GM12878 (cell line): ENCODE measurements around the gene SACS. TPM values are rescaled to one million over a fixed set of nuclear protein-coding genes. Genes with fewer than 3 reads are reported as not detected.

Source experiments
- ATAC-seq: fragments of 200-7000 bp; cut with Tn5 transposase; 3 replicates; pipeline ENCODE4 v1.9.1; 2020; ENCODE audit warnings: mild to moderate bottlenecking, moderate library complexity
- BruUV-seq: library from RNA; stranded (reverse); fragments of 400-500 nt; replicated peaks from 2 replicates; lab custom pipeline; 2021; lab: Mats Ljungman, UMichigan
- CTCF ChIA-PET: fragments of 300-600 bp; sonication (Branson Sonifier 250); formaldehyde crosslinking; extraction: SDS; loops from one replicate; lab custom pipeline; 2021; ENCODE audit warnings: inconsistent platforms; lab: Yijun Ruan, JAX
- POLR2A ChIA-PET: fragments of 350-600 bp; formaldehyde crosslinking; extraction: SDS; loops from one replicate; lab custom pipeline; 2021; ENCODE audit warnings: inconsistent platforms; lab: Charles Lee
- RAD21 ChIA-PET: fragments of 300-600 bp; sonication (Branson Sonifier 250); formaldehyde crosslinking; loops from one replicate; lab custom pipeline; 2023; ENCODE audit warnings: antibody characterized with exemption; ENCODE audit not compliant: unreplicated experiment; lab: Charles Lee
- SMC1A ChIA-PET: fragments of 300-600 bp; sonication (Branson Sonifier 250); formaldehyde crosslinking; loops from one replicate; lab custom pipeline; 2023; ENCODE audit not compliant: unreplicated experiment, uncharacterized antibody; lab: Charles Lee
- DNase-seq: peaks from one replicate; pipeline ENCODE4 v3.0.0-alpha.2; 2011; ENCODE audit warnings: low read depth, low spot score
- FAIRE-seq: peaks from 3 replicates; lab custom pipeline; 2011; peaks lifted over from hg19 to GRCh38; lab: Jason Lieb, UNC
- H2AFZ ChIP-seq: 2 replicates; pipeline ENCODE4 v1.6.0; 2011; ENCODE audit warnings: low read depth, low read length, control low read depth; ENCODE audit not compliant: control insufficient read depth
- H3K27ac ChIP-seq: 2 replicates; pipeline ENCODE4 v1.5.1; 2011; ENCODE audit warnings: control low read depth; ENCODE audit not compliant: control insufficient read depth, insufficient read depth
- H3K27me3 ChIP-seq, 2 experiments: replicated peaks in 1 of 2; 2 replicates each; pipeline versions ENCODE4 v1.6.0 to v1.6.1; 2011; ENCODE audit warnings: low read length in 1 of 2; ENCODE audit not compliant: control insufficient read depth in 2 of 2, insufficient read depth in 2 of 2
- H3K36me3 ChIP-seq, 2 experiments: 2 replicates each; pipeline ENCODE4 v1.5.1; 2011; ENCODE audit warnings: low read length in 1 of 2; ENCODE audit not compliant: control insufficient read depth in 2 of 2, insufficient read depth in 2 of 2
- H3K4me1 ChIP-seq: 2 replicates; pipeline ENCODE4 v1.6.1; 2011; ENCODE audit warnings: mild to moderate bottlenecking, low read length, moderate library complexity, mixed read lengths; ENCODE audit not compliant: control insufficient read depth, insufficient read depth
- H3K4me2 ChIP-seq: 2 replicates; pipeline ENCODE4 v1.6.0; 2011; ENCODE audit warnings: control low read depth; ENCODE audit not compliant: control insufficient read depth, insufficient read depth
- H3K4me3 ChIP-seq: fragments of 200-600 bp; sonication (generic); 2 replicates; pipeline ENCODE4 v1.5.1; 2016
- H3K79me2 ChIP-seq: 2 replicates; pipeline ENCODE4 v1.6.0; 2011; ENCODE audit warnings: low read length; ENCODE audit not compliant: control insufficient read depth, insufficient read depth
- H3K9ac ChIP-seq: 2 replicates; pipeline ENCODE4 v1.8.0; 2011; ENCODE audit warnings: low read length, control low read depth, mixed read lengths; ENCODE audit not compliant: control insufficient read depth, insufficient read depth
- H3K9me3 ChIP-seq: replicated peaks from 3 replicates; pipeline ENCODE4 v1.5.1; 2011; ENCODE audit warnings: mild to moderate bottlenecking, low read length; ENCODE audit not compliant: control insufficient read depth, insufficient read depth
- H4K20me1 ChIP-seq: 2 replicates; pipeline ENCODE4 v1.6.0; 2011; ENCODE audit not compliant: control insufficient read depth, insufficient read depth
- PBX3 ChIP-seq: IDR thresholded peaks from 2 replicates; pipeline ENCODE4 v1.6.1; 2011; ENCODE audit warnings: mild to moderate bottlenecking, low read depth, low read length, moderate library complexity; ENCODE audit not compliant: insufficient replicate concordance
- RAD51 ChIP-seq: fragments of 450-650 bp; IDR thresholded peaks from 2 replicates; pipeline ENCODE4 v1.6.1; 2016; ENCODE audit warnings: moderate library complexity, mild to moderate bottlenecking, inconsistent platforms
- RELB ChIP-seq: fragments of 450-650 bp; IDR thresholded peaks from 2 replicates; pipeline ENCODE4 v1.6.1; 2017; ENCODE audit warnings: low read depth, mild to moderate bottlenecking, moderate library complexity
- YY1 ChIP-seq: IDR thresholded peaks from 2 replicates; pipeline ENCODE4 v1.6.1; 2011; ENCODE audit warnings: low read depth, mild to moderate bottlenecking, low read length
- ZNF592 ChIP-seq: fragments of 450-650 bp; IDR thresholded peaks from 2 replicates; pipeline ENCODE4 v1.6.1; 2017; ENCODE audit warnings: mild to moderate bottlenecking, moderate library complexity
- WGBS: methylation state at CpG from one replicate; pipeline ENCODE4 v1.1.6; 2016; ENCODE audit warnings: low lambda C conversion rate; ENCODE audit not compliant: insufficient replicate concordance, insufficient coverage; ENCODE audit errors: missing lambda C conversion rate; 5-methylcytosine and 5-hydroxymethylcytosine counted together
- in situ Hi-C: fragments of 300-500 bp; cut with MboI; formaldehyde crosslinking; loops from 9 replicates; pipeline ENCODE4 v1.14.3; 2018; ENCODE audit warnings: mixed read lengths
- intact Hi-C: fragments of 100-400 bp; cut with micrococcal nuclease; formaldehyde crosslinking; loops from one replicate; pipeline ENCODE4 v1.14.2; 2022; ENCODE audit not compliant: unreplicated experiment
- polyA plus RNA-seq, 11 experiments: library from polyadenylated mRNA; depleted of rRNA in 4 of 11; unstranded in 6 of 11; stranded (reverse) in 5 of 11; fragments of >200 nt; fragmentation: Nextera tagmentation in 4 of 11; fragmentation: Illumina TruSeq in 1 of 11; extraction: Ambion mirVana in 4 of 11; extraction: Trizol in 1 of 11; gene quantifications; 1 replicate in 1 of 11; 2 replicates in 10 of 11; pipeline versions ENCODE4 v1.2.1 to v1.2.3, GENCODE V29; 2011 to 2016; ENCODE audit warnings: inconsistent platforms in 2 of 11, missing spikeins in 2 of 11, low read depth in 1 of 11
- total RNA-seq, 4 experiments: library from RNA; depleted of rRNA in 3 of 4; stranded (reverse); fragments of >200 nt in 3 of 4; fragmentation: Illumina TruSeq in 1 of 4; extraction: Trizol in 1 of 4; gene quantifications; 2 replicates each; pipeline versions ENCODE4 v1.2.1 to v1.2.3, GENCODE V29; 2013 to 2021

SACS gene
- total and polyA plus RNA-seq, 10 of the 15 experiments (the other 5 are each of a cell fraction or from before 2014, with no cell fraction given), result 9.9 to 74.9 (median 22.1) TPM

GRCh38 chr13:23357349-23357748, 76.2 kb downstream of the SACS start (continued):
- TF ChIP-seq RELB, result no peak
- no peak for TF ChIP-seq YY1

- Histone ChIP-seq H3K27me3 (no peaks in the 10 kb centered on the region), H3K79me2 (no peaks in the 10 kb centered on the region), H3K4me2 (no peak overlapping the region), H3K9me3 (no peaks in the 10 kb centered on the region), H3K36me3 (peaks cover 5 to 29% of the 10 kb centered on the region in 2 experiments), H3K9ac (no peak overlapping the region), H3K27ac (no peak overlapping the region), H3K4me3 (no peak overlapping the region), H3K4me1 (no peaks in the 10 kb centered on the region), H2AFZ (no peak overlapping the region), H4K20me1 (0 out of 2 replicates have a peak, but pooled peaks cover 3% of the 10 kb centered on the region)
- ATAC-seq (no peak), FAIRE-seq (no peak), DNase-seq (no peak)
- in situ Hi-C loops (no loop called here), intact Hi-C loops (no loop called here)
- TF ChIP-seq PBX3 (no peak), ZNF592 (no peak), RAD51 (no peak)
- ChIA-PET CTCF (no interaction called here), RAD21 (no interaction called here), SMC1A (no interaction called here), POLR2A (no interaction called here)
- BruUV-seq, result no TSS peak
- WGBS, result 100% methylated on average over 2 of the region's 2 CpGs
Measured at GRCh38 chr13:23356368-23356767, 77.1 kb downstream of the SACS start.
